SK-N-SH (cell line): Measurements from ENCODE around the gene RCE1. TPM values are rescaled to one million over a fixed set of nuclear protein-coding genes. Genes with fewer than 3 reads are reported as not detected.

Experiments used
- CTCF ChIA-PET: fragments of 300-600, 350-600 bp; formaldehyde crosslinking; extraction: SDS; loops from one replicate; lab custom pipeline; 2021; lab: Yijun Ruan, JAX
- POLR2A ChIA-PET: fragments of 350-600 bp; sonication (Branson Sonifier 250); formaldehyde crosslinking; extraction: SDS; loops from one replicate; lab custom pipeline; 2020; ENCODE audit warnings: antibody characterized with exemption, inconsistent platforms; lab: Yijun Ruan, JAX
- DNase-seq: peaks from one replicate; pipeline ENCODE4 v3.0.0; 2012
- H2AFZ ChIP-seq: fragments of 200-600 bp; sonication (generic); 2 replicates; pipeline ENCODE4 v1.8.1; 2016; ENCODE audit warnings: antibody characterized with exemption, mild to moderate bottlenecking, low read depth
- H3F3A ChIP-seq: fragments of 200-600 bp; sonication (generic); replicated peaks from 2 replicates; pipeline ENCODE3; 2016; ENCODE audit warnings: antibody characterized with exemption, mild to moderate bottlenecking; ENCODE audit not compliant: insufficient read depth
- H3K27ac ChIP-seq, 2 experiments: fragments of 200-500 bp in 1 of 2; fragments of 200-600 bp in 1 of 2; sonication (Bioruptor generic) in 1 of 2; sonication (generic), shearing (Covaris generic) in 1 of 2; 2 replicates each; pipeline versions ENCODE4 v1.5.1 to v1.6.1; 2014 to 2016; ENCODE audit warnings: low read depth in 2 of 2, inconsistent platforms in 1 of 2, low read length in 1 of 2, mild to moderate bottlenecking in 1 of 2, mixed read lengths in 1 of 2
- H3K27me3 ChIP-seq: fragments of 200-600 bp; sonication (generic), shearing (Covaris generic); 2 replicates; pipeline ENCODE4 v1.6.1; 2016; ENCODE audit warnings: mixed run types; ENCODE audit not compliant: insufficient read depth
- H3K36me3 ChIP-seq, 2 experiments: fragments of 200-500 bp in 1 of 2; fragments of 200-600 bp in 1 of 2; sonication (Bioruptor generic) in 1 of 2; sonication (generic) in 1 of 2; replicated peaks in 1 of 2; 2 replicates each; pipeline versions ENCODE3 to v1.5.1; 2014 to 2016; ENCODE audit warnings: low read length in 1 of 2, mild to moderate bottlenecking in 1 of 2; ENCODE audit not compliant: insufficient read depth in 2 of 2, control insufficient read depth in 1 of 2
- H3K4me1 ChIP-seq, 2 experiments: fragments of 200-500 bp in 1 of 2; fragments of 200-600 bp in 1 of 2; sonication (Bioruptor generic) in 1 of 2; sonication (generic), shearing (Covaris generic) in 1 of 2; 2 replicates each; pipeline versions ENCODE4 v1.5.1 to v1.6.1; 2014 to 2016; ENCODE audit warnings: low read depth in 1 of 2, low read length in 1 of 2, mixed run types in 1 of 2; ENCODE audit not compliant: insufficient read depth in 2 of 2, control insufficient read depth in 1 of 2
- H3K4me2 ChIP-seq: fragments of 200-600 bp; sonication (generic), shearing (Covaris generic); 2 replicates; pipeline ENCODE4 v1.6.1; 2017; ENCODE audit warnings: mixed run types
- H3K4me3 ChIP-seq, 2 experiments: fragments of 200-500 bp in 1 of 2; fragments of 200-600 bp in 1 of 2; sonication (Bioruptor generic) in 1 of 2; sonication (generic), shearing (Covaris generic) in 1 of 2; 2 replicates each; pipeline versions ENCODE4 v1.5.1 to v1.8.1; 2014 to 2016; ENCODE audit warnings: low read depth in 2 of 2, inconsistent platforms in 1 of 2, low read length in 1 of 2, mild to moderate bottlenecking in 1 of 2, mixed read lengths in 1 of 2, moderate library complexity in 1 of 2
- H3K79me2 ChIP-seq: fragments of 200-600 bp; sonication (generic); 2 replicates; pipeline ENCODE4 v1.8.1; 2017; ENCODE audit warnings: mild to moderate bottlenecking; ENCODE audit not compliant: insufficient read depth
- H3K9ac ChIP-seq: fragments of 200-600 bp; sonication (generic); 2 replicates; pipeline ENCODE4 v1.6.1; 2017; ENCODE audit warnings: mixed run types
- H3K9me2 ChIP-seq: fragments of 200-600 bp; sonication (generic); 2 replicates; pipeline ENCODE4 v1.6.1; 2017; ENCODE audit warnings: mixed run types
- H3K9me3 ChIP-seq: fragments of 200-600 bp; sonication (generic); 2 replicates; pipeline ENCODE4 v1.6.1; 2017; ENCODE audit warnings: mixed run types, mild to moderate bottlenecking, moderate library complexity
- H4K20me1 ChIP-seq: fragments of 200-600 bp; sonication (generic); 2 replicates; pipeline ENCODE4 v1.6.1; 2017; ENCODE audit warnings: mild to moderate bottlenecking, mixed run types; ENCODE audit not compliant: insufficient read depth
- CHD2 ChIP-seq: fragments of 150-350 bp; IDR thresholded peaks from 2 replicates; pipeline ENCODE4 v1.6.1; 2018; ENCODE audit warnings: low read length; ENCODE audit not compliant: partially characterized antibody
- FOXJ3 ChIP-seq: sonication (generic); formaldehyde crosslinking; IDR thresholded peaks from 2 replicates; pipeline ENCODE4 v1.5.1; 2020; ENCODE audit warnings: mild to moderate bottlenecking, missing genetic modification reagents
- MEF2A ChIP-seq: IDR thresholded peaks from 2 replicates; pipeline ENCODE4 v1.4.0; 2012; ENCODE audit warnings: low read depth, borderline replicate concordance
- MXI1 ChIP-seq: IDR thresholded peaks from 2 replicates; pipeline ENCODE4 v1.6.1; 2012; ENCODE audit warnings: mild to moderate bottlenecking, low read depth, low read length, improper control_type of control experiment
- NRF1 ChIP-seq: IDR thresholded peaks from 2 replicates; pipeline ENCODE4 v1.6.1; 2012; ENCODE audit warnings: low read depth, mild to moderate bottlenecking, low read length
- POLR2AphosphoS5 ChIP-seq: IDR thresholded peaks from 2 replicates; pipeline ENCODE4 v1.6.1; 2012; ENCODE audit warnings: low read depth, low read length
- RAD21 ChIP-seq: IDR thresholded peaks from 2 replicates; pipeline ENCODE4 v1.6.1; 2012; ENCODE audit warnings: mild to moderate bottlenecking, low read length
- REST ChIP-seq: IDR thresholded peaks from 2 replicates; pipeline ENCODE4 v1.6.1; 2012; ENCODE audit warnings: mild to moderate bottlenecking, low read depth, low read length, moderate library complexity
- SMC3 ChIP-seq: IDR thresholded peaks from 2 replicates; pipeline ENCODE4 v1.6.1; 2012; ENCODE audit warnings: low read depth, low read length, improper control_type of control experiment
- TCF12 ChIP-seq: IDR thresholded peaks from 2 replicates; pipeline ENCODE4 v1.4.0; 2012
- TEAD4 ChIP-seq: IDR thresholded peaks from 2 replicates; pipeline ENCODE4 v1.4.0; 2012; ENCODE audit warnings: mild to moderate bottlenecking, borderline replicate concordance; ENCODE audit not compliant: insufficient read depth
- YY1 ChIP-seq: IDR thresholded peaks from 2 replicates; pipeline ENCODE4 v1.4.0; 2012; ENCODE audit warnings: low read depth, mild to moderate bottlenecking
- WGBS: methylation state at CpG from one replicate; pipeline ENCODE4 v1.1.6; 2017; ENCODE audit warnings: low lambda C conversion rate; 5-methylcytosine and 5-hydroxymethylcytosine counted together
- polyA plus RNA-seq, 3 experiments: library from polyadenylated mRNA; depleted of rRNA; stranded (reverse); fragments of >200 nt; gene quantifications; 2 replicates each; pipeline ENCODE4 v1.2.3, GENCODE V29; 2012
- TF ChIP-seq, protein P1 (sequence below): IDR thresholded peaks from 2 replicates; pipeline ENCODE4 v1.4.0; 2012; ENCODE audit warnings: low read depth, borderline replicate concordance
- TF ChIP-seq, protein P2 (sequence below): fragments of 200-600 bp; sonication (generic); IDR thresholded peaks from 2 replicates; pipeline ENCODE4 v1.6.1; 2017; ENCODE audit warnings: antibody characterized with exemption, mild to moderate bottlenecking, moderate library complexity
- TF ChIP-seq, protein P3 (sequence below): IDR thresholded peaks from 2 replicates; pipeline ENCODE4 v1.4.0; 2012; ENCODE audit warnings: low read depth, borderline replicate concordance

Gene RCE1
- polyA plus RNA-seq, 1 of the 3 experiments (the other 2 are of a cell fraction): 25.0 TPM

DNA sequence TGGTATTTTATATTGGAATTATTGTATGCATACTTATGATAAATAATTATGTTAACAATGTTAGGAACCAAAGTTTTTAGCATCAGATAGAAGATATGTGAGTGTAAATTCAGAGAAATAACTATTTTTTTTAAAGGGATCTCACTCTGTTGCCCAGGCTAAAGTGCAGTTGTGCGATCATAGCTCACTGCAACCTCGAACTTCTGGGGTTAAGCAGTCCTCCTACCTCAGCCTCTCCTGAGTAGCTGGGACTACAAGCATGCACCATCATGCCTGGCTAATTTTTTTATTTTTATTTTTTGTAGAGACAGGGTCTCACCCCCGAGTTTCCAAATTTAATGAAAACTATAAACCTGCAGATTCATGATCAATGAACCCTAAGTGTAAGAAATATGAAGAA lies 33.6 kb upstream of the RCE1 start:
- 95% methylated on average over 3 of the region's 3 CpGs for WGBS
- Histone ChIP-seq H3K9ac (no peak overlapping the region), H4K20me1 (no peaks in the 10 kb centered on the region), H3K36me3 (peaks cover 0 to 18% of the 10 kb centered on the region in 2 experiments), H3K27me3 (no peaks in the 10 kb centered on the region), H3K9me2 (no peaks in the 10 kb centered on the region), H3K27ac (no peak overlapping the region), H2AFZ (no peak overlapping the region), H3K4me1 (no peaks in the 10 kb centered on the region), H3K9me3 (no peaks in the 10 kb centered on the region), H3K4me2 (no peak overlapping the region), H3K79me2 (no peaks in the 10 kb centered on the region), H3F3A (no peaks in the 10 kb centered on the region), H3K4me3 (no peak overlapping the region)
- ChIA-PET CTCF (interaction anchor here (1.3 to 1.8 kb wide), 2 partner anchors 9 to 24 kb away, joined by 3 to 5 read pairs; no protein-coding TSS in a partner anchor), POLR2A (no interaction called here)
- no peak for DNase-seq
- no peak for TF ChIP-seq TEAD4
- TF ChIP-seq SMC3: no peak
- TF ChIP-seq, protein P1, sequence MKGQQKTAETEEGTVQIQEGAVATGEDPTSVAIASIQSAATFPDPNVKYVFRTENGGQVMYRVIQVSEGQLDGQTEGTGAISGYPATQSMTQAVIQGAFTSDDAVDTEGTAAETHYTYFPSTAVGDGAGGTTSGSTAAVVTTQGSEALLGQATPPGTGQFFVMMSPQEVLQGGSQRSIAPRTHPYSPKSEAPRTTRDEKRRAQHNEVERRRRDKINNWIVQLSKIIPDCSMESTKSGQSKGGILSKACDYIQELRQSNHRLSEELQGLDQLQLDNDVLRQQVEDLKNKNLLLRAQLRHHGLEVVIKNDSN: no peak
- no peak for TF ChIP-seq MXI1
- TF ChIP-seq POLR2AphosphoS5: no peak
- TF ChIP-seq FOXJ3 (CRISPR knock-in tag): no peak
- no peak for TF ChIP-seq TCF12
- no peak for TF ChIP-seq REST
- TF ChIP-seq, protein P2, sequence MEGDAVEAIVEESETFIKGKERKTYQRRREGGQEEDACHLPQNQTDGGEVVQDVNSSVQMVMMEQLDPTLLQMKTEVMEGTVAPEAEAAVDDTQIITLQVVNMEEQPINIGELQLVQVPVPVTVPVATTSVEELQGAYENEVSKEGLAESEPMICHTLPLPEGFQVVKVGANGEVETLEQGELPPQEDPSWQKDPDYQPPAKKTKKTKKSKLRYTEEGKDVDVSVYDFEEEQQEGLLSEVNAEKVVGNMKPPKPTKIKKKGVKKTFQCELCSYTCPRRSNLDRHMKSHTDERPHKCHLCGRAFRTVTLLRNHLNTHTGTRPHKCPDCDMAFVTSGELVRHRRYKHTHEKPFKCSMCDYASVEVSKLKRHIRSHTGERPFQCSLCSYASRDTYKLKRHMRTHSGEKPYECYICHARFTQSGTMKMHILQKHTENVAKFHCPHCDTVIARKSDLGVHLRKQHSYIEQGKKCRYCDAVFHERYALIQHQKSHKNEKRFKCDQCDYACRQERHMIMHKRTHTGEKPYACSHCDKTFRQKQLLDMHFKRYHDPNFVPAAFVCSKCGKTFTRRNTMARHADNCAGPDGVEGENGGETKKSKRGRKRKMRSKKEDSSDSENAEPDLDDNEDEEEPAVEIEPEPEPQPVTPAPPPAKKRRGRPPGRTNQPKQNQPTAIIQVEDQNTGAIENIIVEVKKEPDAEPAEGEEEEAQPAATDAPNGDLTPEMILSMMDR: no peak
- TF ChIP-seq CHD2: no peak
- no peak for TF ChIP-seq NRF1
- TF ChIP-seq, protein P3, sequence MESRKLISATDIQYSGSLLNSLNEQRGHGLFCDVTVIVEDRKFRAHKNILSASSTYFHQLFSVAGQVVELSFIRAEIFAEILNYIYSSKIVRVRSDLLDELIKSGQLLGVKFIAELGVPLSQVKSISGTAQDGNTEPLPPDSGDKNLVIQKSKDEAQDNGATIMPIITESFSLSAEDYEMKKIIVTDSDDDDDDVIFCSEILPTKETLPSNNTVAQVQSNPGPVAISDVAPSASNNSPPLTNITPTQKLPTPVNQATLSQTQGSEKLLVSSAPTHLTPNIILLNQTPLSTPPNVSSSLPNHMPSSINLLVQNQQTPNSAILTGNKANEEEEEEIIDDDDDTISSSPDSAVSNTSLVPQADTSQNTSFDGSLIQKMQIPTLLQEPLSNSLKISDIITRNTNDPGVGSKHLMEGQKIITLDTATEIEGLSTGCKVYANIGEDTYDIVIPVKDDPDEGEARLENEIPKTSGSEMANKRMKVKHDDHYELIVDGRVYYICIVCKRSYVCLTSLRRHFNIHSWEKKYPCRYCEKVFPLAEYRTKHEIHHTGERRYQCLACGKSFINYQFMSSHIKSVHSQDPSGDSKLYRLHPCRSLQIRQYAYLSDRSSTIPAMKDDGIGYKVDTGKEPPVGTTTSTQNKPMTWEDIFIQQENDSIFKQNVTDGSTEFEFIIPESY: no peak
- no peak for TF ChIP-seq RAD21
- TF ChIP-seq YY1: no peak
- TF ChIP-seq MEF2A: no peak
